Brain pericyte (primary cell): ENCODE measurements around the gene PRKN.

Experiments used
- DNase-seq: peaks from one replicate; pipeline ENCODE4 v3.0.0-alpha.2; 2012; ENCODE audit warnings: low read depth, low spot score

The PRKN gene

DNA sequence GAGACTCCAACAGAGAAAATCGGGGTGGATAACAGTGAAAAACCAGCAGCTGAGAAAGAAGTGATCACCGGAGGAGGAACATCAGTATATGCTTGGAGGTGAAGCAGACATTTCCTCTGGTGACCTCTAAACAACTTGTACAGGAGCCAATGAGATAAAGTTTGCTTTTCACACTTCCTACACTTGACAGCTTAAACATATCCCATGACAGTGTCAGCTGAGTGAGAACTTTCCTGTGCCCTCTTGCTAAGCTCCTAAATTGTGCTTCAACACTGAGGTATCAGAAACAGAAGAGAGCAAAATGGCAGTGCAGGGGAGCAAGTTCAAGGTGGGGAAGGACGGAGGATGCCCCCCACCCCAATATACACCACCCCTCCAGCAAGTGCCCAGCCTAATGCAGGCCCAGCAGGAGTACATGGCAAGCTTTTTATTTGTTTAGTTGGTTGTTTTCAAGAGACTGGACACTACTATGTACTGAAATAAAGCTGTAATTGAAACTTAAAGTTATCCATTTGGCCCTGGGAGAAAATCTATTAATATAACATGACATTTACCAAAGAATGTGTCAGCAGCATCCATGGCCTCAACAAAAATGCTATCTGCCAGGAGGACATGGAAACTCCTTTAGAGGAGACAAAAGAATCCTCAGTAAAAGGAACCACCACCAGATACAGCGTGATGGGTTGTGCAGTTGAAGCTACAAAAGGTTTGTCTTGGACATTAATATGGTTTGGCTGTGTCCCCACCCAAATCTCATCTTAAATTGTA lies 540.2 kb downstream of the PRKN start:
- no peak for DNase-seq

DNA sequence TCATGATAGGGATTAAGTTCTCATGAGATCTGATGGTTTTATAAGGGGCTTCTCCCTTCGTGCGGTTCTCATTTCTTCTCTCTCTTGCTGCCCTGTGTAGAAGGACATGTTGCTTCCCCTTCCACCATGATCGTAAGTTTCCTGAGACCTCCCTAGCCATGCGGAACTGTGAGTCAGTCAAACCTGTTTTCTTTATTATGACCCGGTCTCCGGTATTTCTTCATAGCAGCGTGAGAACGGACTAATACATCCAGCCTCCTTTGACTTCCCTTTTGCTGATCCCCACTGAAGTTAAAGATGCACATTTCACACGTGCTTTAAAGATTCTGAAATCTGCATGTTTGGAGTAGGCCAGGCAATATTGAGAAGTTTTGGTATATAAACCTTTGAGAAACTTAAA lies 543.1 kb downstream of the PRKN start:
- peak; percentile 37 for DNase-seq

DNA sequence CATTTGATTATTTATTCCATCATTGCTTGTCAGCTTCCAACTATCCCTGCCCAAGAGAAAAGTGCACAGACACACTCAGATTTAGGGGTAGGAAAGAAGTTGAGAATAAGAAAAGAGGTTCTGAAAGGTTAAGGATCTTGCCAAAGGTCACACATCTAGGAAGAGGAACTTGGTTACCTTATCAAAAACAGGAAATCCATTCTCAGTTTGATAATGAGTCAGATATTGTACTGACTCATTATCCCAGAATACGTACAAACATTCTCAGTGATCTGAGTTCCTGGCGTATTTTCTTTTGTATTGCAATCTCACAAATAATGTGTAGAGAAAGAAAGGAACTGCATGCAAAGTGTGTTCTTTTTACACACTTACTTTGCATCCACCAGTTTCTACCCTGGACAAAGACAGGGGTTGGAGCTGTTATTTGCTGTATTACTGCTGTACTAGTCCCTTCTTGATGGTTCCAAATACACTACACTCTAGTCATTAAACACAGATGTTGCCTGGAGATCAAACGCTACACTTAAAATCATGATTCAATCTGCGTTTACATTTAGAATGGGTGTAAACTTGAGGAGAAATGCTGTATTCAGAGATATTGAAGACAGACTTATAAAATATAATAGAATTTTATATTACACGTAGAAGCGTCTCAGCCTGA lies 545.7 kb downstream of the PRKN start:
- DNase-seq: no peak

DNA sequence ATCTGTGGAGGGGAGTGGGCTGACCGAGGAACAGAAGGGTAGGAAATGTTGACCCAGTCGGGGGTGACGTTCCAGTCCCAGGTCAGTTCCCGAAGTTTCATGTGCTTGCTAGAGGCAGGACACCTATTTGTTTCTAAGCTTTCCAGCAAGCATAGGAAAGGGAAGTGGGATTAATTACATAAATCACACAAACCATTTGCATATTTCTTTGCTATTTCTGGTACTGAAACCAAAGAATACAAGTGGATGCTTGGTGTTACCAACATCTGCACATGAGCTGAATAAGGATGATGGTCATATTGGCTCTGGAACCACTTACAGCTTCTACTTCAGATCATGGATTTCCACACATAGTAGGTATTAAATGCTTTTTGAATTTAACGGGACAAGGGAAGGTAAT lies 546.5 kb downstream of the PRKN start:
- no peak for DNase-seq

DNA sequence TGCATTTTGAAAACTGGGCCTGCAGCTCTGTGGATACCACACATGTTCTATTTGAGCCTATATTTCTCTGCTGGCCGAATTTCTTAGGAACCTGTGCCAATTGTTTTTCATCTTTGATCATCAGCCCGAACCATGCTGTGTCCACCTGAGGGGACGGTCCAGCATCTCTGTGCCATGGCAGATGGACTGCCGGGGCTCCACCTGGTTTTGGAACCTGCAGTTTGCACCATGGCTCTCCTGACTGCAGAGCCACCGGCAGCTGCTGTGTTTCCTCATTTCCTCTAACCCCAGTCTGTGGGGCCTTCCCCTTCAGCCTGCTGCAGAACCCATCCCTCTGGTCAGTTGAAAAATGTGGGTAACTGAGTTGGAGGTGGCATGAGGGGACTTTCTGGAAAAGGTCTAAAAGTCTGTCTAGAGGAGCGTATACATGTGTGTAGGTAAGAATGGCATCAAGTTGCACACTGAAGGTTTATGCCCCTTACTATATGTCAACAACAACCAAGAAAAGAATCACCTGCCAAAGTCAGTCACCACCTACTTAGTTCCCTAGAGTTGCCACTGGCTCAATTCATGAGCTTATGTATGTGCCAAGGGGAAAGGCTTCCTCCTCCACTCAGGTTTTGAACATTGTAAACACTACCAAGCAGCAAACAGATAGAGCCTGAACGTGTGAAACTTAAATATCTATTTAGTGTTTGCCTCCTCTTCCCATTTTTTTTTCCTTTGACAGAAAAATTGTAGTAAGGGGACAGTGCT lies 548.2 kb downstream of the PRKN start:
- DNase-seq: no peak

DNA sequence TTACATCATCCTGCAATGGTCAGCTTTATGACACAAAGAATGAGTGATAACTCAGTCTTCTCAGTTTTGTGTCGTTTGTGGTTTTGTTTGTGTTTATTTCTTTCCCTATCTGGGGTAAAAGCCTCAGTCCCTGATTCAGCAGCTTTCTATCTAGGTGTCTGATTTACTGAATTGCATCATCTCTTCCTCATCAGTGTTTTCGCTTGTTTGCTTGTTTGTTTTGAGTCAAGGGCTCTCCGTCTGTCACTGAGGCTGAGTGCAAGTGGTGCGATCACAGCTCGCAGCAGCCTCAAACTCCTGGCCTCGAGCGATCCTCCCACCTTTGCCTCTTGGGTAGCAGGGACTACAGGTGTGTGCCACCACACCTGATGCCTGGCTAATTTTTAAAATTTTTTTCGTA lies 548.9 kb downstream of the PRKN start:
- no peak for DNase-seq

DNA sequence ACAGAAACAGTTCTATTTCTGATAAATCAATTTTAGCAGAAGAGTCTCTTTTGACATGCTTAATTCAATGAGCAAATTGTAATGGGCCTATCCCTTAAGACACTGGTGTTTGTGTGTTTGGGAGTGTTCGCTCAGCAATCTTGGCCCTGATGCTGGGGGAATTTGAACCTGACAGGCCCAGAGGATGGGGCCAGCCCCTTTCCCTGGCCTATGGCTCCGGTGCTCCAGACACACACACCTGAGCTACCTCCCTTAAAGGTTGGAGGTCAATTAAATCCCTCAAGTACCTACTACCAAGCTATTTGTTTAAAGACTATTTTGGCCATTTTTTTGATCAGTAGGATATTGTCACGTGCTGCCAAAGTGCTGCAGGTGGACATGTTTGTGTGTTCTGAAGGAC lies 549.3 kb downstream of the PRKN start:
- DNase-seq: no peak

DNA sequence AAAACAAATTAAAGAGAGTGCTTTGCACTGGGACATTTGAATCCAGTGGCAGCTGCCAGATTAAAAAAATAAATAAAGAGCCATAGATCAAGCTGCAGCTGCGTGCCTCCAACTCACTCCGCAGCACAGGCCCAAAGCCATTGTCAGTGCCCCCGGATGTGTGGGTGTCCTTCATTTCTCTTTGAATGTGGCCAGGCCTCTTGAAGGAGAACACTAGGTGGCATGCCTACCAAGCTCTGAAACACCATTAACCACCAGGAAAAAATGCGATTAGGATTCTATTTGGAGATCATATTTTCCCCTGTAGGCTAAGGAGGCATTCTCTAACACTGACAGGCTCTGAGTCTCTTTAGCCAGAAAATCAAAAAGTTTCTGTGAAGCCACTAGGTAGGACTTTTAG lies 549.8 kb downstream of the PRKN start:
- peak; percentile 39 for DNase-seq

DNA sequence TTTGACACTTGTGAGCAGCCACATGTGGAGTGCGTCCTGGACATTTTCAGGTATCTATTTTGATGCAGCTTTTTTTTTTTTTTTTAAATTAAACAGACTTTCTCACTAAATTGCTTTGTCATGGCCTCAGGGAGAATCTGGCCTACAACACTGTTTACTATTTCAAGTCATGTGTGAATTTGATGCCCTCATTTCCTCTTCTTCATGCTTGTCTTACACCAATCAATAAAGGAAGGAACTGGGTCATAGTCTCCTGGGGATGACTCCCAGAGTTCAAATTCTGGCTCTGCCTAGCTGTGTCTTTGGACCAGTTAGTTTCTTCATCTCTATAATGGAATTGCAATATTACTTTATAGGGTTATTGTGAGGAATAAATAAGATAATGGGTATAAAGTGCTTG lies 554.1 kb downstream of the PRKN start:
- no peak for DNase-seq

DNA sequence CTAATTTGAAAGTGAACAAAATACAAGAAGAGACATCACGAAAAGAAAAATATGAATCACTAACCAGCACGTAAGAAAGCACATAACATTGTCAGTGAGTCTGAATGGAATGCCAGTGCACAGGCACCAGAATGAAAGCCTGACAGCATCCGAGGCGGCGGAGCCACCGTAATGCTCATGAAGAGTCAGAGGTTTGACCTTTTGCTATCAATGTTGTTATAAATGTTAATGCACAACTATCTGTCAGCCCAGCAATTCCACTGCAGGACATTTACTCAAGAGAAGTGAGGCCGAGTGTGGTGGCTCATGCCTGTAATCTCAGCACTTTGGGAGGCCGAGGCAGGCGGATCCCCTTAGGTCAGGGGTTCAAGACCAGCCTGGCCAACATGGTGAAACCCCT lies 562.1 kb downstream of the PRKN start:
- DNase-seq: no peak

DNA sequence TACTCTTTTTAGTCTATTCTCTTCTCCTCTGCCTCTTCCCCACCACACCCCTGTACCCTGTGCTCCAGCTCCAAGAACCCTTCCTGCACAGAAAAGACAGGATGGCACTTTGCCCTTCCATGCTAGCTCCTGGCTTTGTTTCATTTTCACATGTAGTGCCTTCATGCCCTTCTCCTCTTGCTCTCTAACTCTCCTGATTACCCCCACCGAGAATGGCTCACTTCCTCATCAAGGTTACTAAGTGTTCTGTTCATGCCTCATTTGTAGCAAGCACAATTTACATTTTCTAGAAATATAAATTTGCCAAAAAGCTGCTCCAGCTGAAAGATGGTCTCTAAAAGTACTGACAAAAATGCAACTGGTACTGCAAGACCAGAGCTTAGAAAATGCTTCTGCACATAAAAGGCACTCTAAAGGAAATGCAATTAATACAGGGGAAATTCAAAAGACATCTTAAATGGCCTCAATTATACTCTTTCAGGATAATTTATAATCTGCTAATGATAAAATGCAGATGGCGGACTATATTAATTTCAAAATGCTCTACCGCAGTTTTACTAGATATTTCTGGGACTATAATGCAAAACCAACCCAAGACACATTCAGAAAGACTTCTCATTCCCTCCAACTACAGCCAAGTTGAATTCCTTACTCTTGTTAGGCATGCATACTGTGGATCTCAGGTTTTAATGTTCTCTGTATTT lies 570.2 kb downstream of the PRKN start:
- DNase-seq: no peak

DNA sequence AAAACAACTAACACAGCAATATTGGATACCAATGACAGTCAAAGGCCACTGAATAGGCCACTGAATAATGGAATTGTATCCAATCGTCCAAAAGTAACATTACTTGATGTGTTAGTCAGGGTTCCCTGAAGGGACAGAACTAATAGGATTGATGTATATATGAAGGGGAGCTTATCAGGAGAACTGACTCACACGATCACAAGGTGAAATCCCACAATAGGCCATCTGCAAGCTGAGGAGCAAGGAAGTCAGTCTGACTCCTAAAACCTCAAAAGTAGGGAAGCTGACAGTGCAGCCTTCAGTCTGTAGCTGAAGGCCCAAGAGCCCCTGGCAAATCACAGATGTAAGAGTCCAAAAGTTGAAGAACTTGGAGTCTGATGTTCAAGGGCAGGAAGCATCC lies 571.4 kb downstream of the PRKN start:
- DNase-seq: no peak

DNA sequence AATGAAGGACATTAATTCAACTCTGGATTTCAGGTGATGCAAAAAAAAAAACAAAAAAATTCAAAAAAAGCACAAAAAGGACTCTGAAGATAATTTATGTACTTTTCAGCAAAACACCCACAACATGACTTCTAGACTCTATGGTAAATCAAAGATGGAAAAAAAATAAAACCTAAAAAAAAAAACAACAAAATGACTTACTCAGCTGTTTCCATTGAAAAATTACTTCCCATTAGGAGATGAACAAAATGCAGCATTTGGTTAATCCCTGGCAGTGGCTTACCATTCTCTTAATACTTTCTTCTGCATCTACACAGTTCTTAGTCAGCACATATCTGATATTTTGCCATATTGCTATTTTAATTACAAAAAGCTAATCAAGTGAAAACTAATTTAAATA lies 572.6 kb downstream of the PRKN start:
- no peak for DNase-seq

DNA sequence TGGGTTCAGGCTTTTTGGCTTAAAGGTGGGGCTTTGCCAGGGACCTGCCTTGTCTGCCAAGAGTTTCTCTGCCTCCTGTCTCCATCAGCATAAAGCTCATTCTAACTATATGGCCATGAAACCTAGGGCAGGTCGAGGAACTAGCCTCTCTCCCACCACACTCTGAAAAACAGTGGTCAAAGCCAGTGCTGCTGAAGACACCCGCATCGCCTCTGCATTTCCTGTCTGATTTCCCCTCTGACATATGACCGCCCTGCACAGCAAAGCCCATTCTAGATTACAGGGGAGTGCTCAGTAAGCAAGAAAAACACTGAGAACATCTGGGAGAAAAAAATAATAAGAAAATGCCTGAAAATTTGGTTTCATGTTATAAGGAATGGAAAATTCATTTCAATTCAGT lies 573.6 kb downstream of the PRKN start:
- DNase-seq: no peak

DNA sequence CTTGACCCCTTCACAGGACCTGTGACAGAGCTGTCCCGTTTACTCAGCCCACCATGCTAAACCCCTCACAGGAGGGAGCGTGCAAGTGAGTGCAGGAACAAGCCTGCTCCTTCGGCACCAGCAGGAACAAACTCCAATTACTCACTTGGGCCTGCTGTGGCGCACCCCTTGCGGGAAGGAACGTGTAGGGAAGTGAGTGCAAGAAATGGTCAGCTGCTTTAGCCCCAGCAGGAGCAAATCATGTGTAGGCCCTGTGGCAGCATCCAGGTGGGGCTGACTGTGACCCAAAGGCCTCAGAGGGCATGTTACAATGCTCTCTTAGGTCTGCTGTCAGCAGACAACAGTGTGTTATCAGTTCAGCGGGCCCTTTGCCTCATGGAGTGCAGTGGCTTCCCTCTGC lies 574.4 kb downstream of the PRKN start:
- no peak for DNase-seq

DNA sequence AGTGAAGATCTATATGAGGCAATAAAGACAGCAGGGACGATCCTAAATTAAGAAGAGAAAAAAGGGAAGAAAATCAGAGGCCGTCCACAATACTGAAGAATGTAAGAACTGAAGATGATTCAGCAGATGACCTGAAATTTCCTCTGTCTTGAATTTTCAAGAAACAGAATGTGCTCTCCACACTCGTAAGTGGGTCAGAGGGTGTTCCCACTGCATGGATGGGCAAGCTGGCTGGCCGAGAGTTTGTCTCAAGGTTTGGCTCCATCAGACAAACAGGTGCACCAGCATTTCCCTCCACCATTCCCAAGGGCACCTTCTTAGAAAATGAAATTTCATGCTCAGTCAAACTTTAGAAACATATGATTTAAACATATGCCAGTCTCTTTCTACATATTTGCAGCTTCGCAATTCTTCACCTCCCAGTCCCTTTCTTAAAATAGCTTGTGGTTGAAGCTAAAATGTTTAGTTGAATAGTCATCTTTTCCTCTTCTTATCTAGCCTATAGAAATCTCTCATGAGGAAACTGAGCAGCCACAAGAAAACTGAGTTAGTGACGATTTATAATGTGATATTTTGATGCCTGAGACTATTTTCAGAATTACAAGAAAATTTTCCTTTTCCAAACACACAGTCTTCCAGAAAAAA lies 576.4 kb downstream of the PRKN start:
- no peak for DNase-seq

DNA sequence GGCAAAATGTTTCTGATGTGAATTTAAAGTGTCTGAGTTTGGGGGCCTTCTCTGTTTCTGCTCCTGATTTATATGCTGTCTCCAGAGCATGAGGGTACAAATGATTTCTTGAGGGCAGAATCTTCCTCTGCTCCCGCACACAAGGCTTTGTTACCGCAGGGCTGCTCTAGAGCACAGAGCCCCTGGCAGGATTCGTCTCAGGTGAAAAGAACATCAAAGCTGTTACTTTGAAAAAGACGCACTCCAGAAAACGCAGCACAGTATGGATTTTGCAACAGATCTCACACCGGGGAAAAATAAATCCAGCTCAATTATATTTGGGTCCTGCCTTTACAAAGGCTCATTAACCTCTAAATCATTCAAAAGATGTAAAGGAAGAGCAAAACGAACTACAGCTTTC lies 577.3 kb downstream of the PRKN start:
- DNase-seq: no peak

DNA sequence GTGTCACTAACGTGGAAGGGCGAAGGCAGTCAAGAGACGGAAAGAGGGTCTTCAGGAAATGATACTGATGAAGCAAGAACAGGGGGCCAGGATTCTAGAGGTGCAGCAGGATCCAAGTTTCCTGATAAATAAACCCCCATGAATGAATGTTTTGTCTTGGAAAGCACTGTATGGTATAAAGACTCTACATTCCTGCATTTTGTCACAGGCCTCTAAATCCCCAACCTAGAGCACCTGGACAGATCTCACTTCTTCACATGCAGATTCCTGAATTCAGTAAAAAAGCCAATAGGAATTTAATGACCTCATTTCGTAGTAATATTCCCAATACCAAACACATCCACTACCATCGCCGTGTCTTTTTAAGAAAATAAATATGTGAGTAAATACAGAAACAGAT lies 577.8 kb downstream of the PRKN start:
- no peak for DNase-seq

DNA sequence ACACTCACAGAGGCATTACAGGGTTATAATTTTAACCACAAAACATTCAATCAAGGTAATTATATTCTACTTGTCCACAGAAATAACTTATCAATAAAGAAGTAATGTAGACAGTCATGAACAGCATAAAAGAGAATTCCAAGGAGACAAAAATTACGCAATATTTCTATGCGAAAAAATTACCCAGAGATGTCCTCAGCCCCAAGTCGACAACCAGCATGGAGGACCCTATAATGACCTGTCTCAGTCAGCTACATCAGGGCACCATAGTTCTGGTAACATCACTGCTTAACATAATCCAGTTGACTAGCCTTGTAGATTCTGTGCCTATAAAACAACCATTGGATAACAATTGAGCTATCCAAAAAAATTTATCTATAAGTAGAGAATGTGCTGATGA lies 579.8 kb downstream of the PRKN start:
- no peak for DNase-seq

DNA sequence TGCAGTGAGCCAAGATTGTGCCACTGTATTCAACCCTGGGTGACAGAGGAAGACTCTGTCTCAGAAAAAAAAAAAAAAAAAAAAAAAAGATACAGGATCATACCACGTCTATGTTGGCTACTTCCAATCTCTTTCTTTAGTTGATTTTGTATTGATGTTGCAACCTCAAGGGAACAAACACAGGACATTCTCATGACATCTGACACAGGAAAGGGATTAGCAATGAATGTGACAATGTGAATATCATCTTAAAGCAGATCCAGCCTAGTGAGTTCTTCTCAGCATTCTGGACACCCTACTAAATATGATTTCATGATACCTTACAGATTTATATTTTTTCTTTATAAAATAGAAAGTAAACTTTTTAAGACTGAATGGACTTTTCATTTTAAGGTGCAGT lies 580.3 kb downstream of the PRKN start:
- DNase-seq: no peak

DNA sequence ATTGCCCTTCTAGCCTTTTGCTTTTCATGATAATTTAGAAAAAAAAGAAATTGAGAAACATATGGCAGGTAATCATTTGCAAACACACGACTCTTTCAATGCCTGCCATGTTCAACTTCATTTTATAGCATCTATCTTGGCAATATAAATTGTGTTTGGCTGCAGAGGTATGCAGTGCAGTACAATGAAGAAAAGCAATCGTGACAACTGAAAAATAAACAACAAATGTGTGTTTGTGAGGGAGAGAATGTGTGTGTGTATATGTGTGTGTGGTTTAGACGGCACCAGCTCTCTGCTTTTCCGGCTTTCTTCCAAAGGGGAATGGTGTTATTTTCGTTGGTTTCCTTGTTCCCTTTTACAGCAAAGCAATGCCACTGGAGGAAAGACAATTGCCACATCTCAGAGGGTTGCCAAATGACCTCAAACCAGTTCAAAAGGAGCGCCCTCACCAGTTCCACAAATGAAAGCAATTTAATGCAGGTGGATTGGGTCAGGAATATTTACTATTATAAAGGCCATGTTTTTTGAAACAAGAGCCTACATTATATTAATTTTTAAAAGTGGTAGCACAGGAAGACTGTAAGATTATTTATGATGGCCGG lies 587.2 kb downstream of the PRKN start:
- DNase-seq: no peak
